HG02981 (cell line): Measurements from ENCODE around the gene PPM1B.
"Not testable (repeated sequence)": the region's sequence is repeated elsewhere in the genome, so short reads cannot be mapped to it uniquely, and the experiment has no call there.

Experiments used
- ATAC-seq: cut with Tn5 transposase; IDR thresholded peaks from one replicate; pipeline ENCODE4 v1.9.1; 2021; ENCODE audit warnings: mild to moderate bottlenecking, moderate library complexity; ENCODE audit not compliant: unreplicated experiment

PPM1B gene

DNA sequence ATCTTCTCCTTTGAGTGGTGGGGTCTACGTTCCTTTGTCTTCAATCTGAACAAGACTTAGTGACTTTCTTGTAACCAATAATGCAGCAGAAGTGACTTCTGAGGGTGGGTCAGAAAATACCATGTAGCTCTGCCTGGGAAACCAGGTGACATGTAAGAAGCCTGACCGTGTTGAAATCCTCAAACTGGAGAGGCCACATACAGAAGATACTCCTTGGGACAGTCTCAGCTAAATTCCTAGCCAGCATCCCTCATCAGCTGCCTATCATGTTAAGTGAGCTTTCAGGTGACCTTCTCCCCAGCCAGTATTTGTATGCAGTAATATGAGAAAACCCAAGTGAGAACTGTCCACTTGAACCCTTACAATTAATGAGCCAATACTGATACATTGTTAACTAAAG, 27.0 kb downstream of the PPM1B start:
- ATAC-seq: no peak

DNA sequence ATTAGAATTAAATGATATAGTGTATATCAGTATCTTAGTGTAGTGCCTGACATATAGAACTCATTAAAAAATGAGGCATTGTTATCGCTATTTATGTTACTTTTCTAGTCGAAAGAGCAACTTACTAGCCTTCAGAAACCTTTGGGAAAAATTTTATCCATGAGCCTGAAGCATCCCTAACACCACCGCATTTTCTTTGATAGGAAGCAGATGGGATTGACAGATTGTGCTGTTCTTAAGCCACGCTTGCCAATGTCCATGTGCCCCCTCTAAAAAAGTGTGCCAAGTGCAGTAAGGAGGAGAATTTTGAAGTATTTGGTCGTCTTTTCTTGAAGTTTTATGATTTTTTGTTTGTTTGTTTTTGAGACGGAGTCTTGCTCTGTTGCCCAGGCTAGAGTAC, 29.1 kb downstream of the PPM1B start:
- ATAC-seq: no peak

- no peak for ATAC-seq
Observed at GRCh38 chr2:44200011-44200410, 31.3 kb downstream of the PPM1B start.

- no peak for ATAC-seq
Observed at GRCh38 chr2:44200759-44201158, 32.1 kb downstream of the PPM1B start.

DNA sequence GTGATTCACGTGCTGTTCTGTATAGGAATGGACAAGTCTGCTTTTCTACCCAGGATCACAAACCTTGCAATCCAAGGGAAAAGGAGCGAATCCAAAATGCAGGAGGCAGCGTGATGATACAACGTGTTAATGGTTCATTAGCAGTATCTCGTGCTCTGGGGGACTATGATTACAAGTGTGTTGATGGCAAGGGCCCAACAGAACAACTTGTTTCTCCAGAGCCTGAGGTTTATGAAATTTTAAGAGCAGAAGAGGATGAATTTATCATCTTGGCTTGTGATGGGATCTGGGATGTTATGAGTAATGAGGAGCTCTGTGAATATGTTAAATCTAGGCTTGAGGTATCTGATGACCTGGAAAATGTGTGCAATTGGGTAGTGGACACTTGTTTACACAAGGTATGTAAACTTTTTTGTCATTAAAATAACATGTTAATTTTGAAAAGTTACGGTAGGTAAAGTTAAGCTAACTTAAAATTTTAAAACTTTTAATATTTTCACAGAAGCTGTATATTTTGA, 33.0 kb downstream of the PPM1B start:
- no peak for ATAC-seq

- no peak for ATAC-seq
Observed at GRCh38 chr2:44203542-44203941, 34.9 kb downstream of the PPM1B start.

- no peak for ATAC-seq
Observed at GRCh38 chr2:44205169-44205568, 36.5 kb downstream of the PPM1B start.

DNA sequence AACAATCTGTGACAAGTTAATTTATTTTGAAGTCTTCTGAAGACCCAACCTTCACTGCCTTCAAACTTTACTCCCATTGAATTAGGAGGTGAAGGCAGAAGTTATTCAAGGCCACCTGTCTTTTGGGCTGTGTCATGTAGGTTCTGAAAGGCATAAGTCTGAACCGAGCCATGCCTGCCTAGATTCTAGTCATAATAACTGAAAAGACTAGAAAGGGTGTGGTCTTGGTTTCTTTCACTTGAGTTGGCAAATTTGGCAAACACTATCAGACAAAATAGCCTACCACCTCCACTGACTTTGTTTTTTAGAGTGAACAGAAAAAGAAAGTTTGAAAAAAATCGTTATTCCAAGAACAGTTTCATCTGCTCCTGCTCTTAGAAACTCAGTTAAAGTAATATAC, 38.4 kb downstream of the PPM1B start:
- ATAC-seq: no peak

GRCh38 chr2:44207648-44208047, 39.0 kb downstream of the PPM1B start:
- ATAC-seq: not testable (repeated sequence)

- no peak for ATAC-seq
Observed at GRCh38 chr2:44210362-44210761, 41.7 kb downstream of the PPM1B start.

GRCh38 chr2:44211183-44211582, 42.5 kb downstream of the PPM1B start:
- ATAC-seq: no peak

GRCh38 chr2:44212302-44212701, 43.6 kb downstream of the PPM1B start:
- ATAC-seq: no peak

- ATAC-seq: no peak
Observed at GRCh38 chr2:44215827-44216226, 47.2 kb downstream of the PPM1B start.

GRCh38 chr2:44218771-44219170, 50.1 kb downstream of the PPM1B start:
- no peak for ATAC-seq

DNA sequence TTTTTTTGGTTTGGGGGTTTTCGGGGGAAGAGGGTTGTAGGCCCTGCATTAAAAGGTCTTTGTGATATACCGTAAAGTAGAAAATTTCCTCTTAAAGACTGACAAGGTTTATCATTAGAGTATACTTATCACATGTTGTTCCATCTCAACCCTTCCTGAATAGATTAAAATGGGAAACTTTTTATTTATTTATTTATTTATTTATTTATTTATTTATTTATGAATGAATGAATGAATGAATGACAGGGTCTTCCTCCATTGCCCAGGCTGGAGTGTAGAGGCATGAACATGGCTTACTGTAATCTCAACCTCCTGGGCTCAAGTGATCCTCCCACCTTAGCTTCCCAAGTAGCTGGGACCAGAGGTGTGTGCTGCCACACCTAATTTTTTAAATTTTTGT, 58.1 kb downstream of the PPM1B start:
- ATAC-seq: no peak

GRCh38 chr2:44230378-44230777, 61.7 kb downstream of the PPM1B start:
- ATAC-seq: no peak

DNA sequence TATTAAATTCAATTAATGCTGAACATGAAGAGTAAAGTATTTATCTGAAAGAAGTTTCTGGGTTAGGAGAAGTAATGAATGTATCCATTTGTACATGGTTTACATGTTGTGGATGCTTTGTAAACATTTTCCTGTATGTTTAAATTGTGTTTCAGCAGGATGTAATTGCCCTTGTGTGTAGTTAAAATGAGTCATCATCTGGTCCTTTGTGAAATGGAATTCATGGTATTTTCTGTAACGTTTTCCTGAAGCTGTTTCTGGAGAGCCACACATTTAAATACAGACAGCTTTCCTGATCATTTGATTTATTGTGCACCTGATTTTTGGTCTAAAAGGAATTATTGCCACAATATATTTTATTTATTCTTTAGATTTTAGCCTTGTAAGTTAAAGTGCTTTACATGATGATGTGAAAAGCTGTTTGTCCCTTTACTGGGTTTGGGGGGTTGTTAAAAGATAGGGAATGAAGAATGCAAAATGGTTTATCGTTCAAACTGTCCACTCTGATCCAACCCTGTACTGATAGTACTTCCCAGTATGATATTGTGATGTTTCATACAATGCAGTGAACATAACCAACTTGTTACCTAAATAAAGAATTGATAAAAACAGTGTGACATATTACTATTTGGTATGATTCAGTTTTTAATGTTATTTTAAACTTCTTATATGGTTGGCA, 64.9 kb downstream of the PPM1B start:
- ATAC-seq: no peak

- no peak for ATAC-seq
Observed at GRCh38 chr2:44237221-44237620, 68.5 kb downstream of the PPM1B start.

DNA sequence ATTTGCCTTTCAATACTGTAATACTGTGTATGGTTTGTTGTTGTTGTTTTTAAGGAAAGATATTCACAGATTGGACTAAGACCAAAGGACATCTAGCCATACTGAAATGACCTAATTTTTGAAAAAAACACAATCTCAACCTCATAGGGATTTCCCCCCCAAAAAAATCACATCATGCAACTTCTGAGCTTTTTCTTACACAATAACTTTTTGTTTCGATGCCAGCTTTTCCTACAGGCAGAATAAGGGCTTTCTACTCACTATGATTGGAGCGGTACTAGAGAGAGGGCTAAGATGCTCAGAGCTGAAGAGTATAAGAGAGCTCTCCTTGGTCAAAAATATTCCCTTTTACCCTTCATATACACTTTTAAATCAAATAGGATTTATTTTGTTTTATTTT, 74.2 kb downstream of the PPM1B start:
- no peak for ATAC-seq

DNA sequence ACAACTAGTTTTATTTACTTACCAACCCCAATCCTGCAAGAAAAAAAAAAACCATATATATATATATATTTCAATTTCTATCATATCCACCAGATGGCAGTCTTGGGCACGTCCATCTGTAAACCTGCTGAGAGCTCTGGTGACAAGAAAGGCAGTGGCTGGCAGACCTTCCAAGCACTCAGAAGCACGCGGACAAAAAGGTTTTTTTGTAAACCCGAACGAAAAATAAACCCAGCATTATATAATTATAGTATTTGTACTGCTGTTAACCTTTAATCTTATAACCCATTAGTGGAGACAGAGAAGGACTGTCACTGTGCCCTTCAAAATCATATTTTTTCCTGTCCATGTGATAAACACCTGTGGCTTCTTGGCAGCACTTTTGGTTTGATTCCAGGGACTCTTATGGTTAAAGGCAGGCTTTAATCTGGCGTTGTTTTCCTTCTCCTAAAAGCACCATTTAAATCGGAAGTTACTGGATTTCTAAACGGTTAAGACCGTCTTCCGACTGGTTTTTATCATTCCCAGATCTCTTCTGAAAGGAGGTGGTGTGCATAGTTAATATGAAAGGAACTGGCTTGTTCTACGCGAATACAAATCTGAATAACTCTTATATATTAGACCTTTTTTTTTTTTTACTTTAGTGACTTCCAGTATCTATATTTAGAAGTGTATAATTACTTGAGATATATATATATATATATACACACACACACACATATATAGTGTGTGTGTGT, 75.6 kb downstream of the PPM1B start:
- ATAC-seq: peak; percentile 59

GRCh38 chr2:44245083-44245861, 76.6 kb downstream of the PPM1B start:
- no peak for ATAC-seq

DNA sequence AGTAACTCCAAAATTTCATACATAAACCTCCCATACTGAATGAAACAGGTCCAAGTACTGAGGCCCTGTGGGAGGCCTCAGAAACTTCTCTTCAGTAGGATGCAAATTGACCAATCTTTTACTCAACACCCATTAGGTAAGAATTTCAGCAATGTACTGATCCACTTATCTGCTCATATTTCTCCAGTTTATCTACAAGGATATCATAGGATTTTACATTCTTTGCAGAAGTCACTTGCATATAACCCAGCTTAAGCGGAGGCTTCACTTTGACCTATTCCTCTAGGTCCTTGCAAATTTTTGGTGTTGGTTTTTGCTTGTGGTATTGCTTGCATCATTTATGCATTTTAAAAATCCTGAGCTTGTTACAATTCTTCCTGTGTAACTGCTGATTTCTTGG, 77.8 kb downstream of the PPM1B start:
- ATAC-seq: no peak
